ENCODE results near the gene LRRC4B. TPM values are rescaled to one million over a fixed set of nuclear protein-coding genes. Genes with fewer than 3 reads are reported as not detected.

LRRC4B gene
- total RNA-seq, 1 donor from 2014 or later = 78.3 TPM

- DNase-seq (ENCODE audit: low spot score in 2 of 2) (peak in 1 of 2 donors; percentile 43), FAIRE-seq (no peak)
These were observed 12.6 kb downstream of the LRRC4B start for GRCh38 chr19:50555450-50556281.

- DNase-seq (ENCODE audit: low spot score in 2 of 2) (no peak), FAIRE-seq (no peak)
These were observed 13.2 kb downstream of the LRRC4B start for GRCh38 chr19:50555033-50555432.

GRCh38 chr19:50554212-50554611 lies 14.0 kb downstream of the LRRC4B start:
- FAIRE-seq = no peak
- no peak for DNase-seq (ENCODE audit: low spot score in 2 of 2)

GRCh38 chr19:50553134-50553703 lies 15.0 kb downstream of the LRRC4B start:
- FAIRE-seq = no peak

GRCh38 chr19:50552540-50552939 lies 15.7 kb downstream of the LRRC4B start:
- no peak for FAIRE-seq
- DNase-seq (ENCODE audit: low spot score in 2 of 2) = no peak

More at GRCh38 chr19:50553134-50553703, 15.0 kb downstream of the LRRC4B start:
- no peak for DNase-seq (ENCODE audit: low spot score in 2 of 2)

GRCh38 chr19:50551715-50552187 lies 16.5 kb downstream of the LRRC4B start:
- no peak for FAIRE-seq
- DNase-seq (ENCODE audit: low spot score in 2 of 2) = peak; percentile 76 to 77

GRCh38 chr19:50551034-50551714 lies 17.1 kb downstream of the LRRC4B start:
- no peak for FAIRE-seq
- peak in 1 of 2 donors; percentile 31 for DNase-seq (ENCODE audit: low spot score in 2 of 2)

GRCh38 chr19:50550594-50550966 lies 17.7 kb downstream of the LRRC4B start:
- DNase-seq (ENCODE audit: low spot score in 2 of 2) = peak in 1 of 2 donors; percentile 44
- FAIRE-seq = no peak

- FAIRE-seq (no peak), DNase-seq (ENCODE audit: low spot score in 2 of 2) (peak in 1 of 2 donors; percentile 39)
These were observed 18.2 kb downstream of the LRRC4B start for GRCh38 chr19:50549927-50550593.

GRCh38 chr19:50549059-50549926 lies 18.9 kb downstream of the LRRC4B start:
- DNase-seq (ENCODE audit: low spot score in 2 of 2) (no peak), FAIRE-seq (no peak)

GRCh38 chr19:50548191-50549058 lies 19.8 kb downstream of the LRRC4B start:
- peak in 1 of 2 donors; percentile 69 for DNase-seq (ENCODE audit: low spot score in 2 of 2)

GRCh38 chr19:50547385-50548190 lies 20.6 kb downstream of the LRRC4B start:
- FAIRE-seq (no peak), DNase-seq (ENCODE audit: low spot score in 2 of 2) (no peak)

More at GRCh38 chr19:50548191-50549058, 19.8 kb downstream of the LRRC4B start:
- no peak for FAIRE-seq

- DNase-seq (ENCODE audit: low spot score in 2 of 2) (no peak), FAIRE-seq (no peak)
These were observed 21.6 kb downstream of the LRRC4B start for GRCh38 chr19:50546527-50547221.

- DNase-seq (ENCODE audit: low spot score in 2 of 2) (no peak), FAIRE-seq (no peak)
These were observed 25.3 kb downstream of the LRRC4B start for GRCh38 chr19:50542943-50543342.

- peak in 1 of 2 donors; percentile 79 for DNase-seq (ENCODE audit: low spot score in 2 of 2)
- no peak for FAIRE-seq
These were observed 30.4 kb downstream of the LRRC4B start for GRCh38 chr19:50537769-50538230.

GRCh38 chr19:50537306-50537685 lies 30.9 kb downstream of the LRRC4B start:
- FAIRE-seq (no peak), DNase-seq (ENCODE audit: low spot score in 2 of 2) (no peak)

GRCh38 chr19:50536662-50537305 lies 31.5 kb downstream of the LRRC4B start:
- DNase-seq (ENCODE audit: low spot score in 2 of 2) (no peak), FAIRE-seq (no peak)

Measured in frontal cortex (tissue), 4 donors.